MCF 10A (cell line): ENCODE data around the gene S100A7A. TPM values are rescaled to one million over a fixed set of nuclear protein-coding genes. Genes with fewer than 3 reads are reported as not detected.
"Not testable (repeated sequence)": the region's sequence is repeated elsewhere in the genome, so short reads cannot be mapped to it uniquely, and the experiment has no call there.

Source experiments
- BruUV-seq: library from RNA; stranded (reverse); fragments of 400-500 nt; replicated peaks from 2 replicates; lab custom pipeline; 2021; lab: Mats Ljungman, UMichigan
- CTCF ChIA-PET: fragments of 300-600 bp; sonication (Branson Sonifier 250); formaldehyde crosslinking; extraction: SDS; loops from one replicate; lab custom pipeline; 2021; ENCODE audit warnings: antibody characterized with exemption, inconsistent platforms; lab: Yijun Ruan, JAX
- POLR2A ChIA-PET: fragments of 300-600, 350-650 bp; sonication (Branson Sonifier 250); formaldehyde crosslinking; extraction: SDS; loops from one replicate; lab custom pipeline; 2020; ENCODE audit warnings: antibody characterized with exemption, inconsistent platforms; lab: Yijun Ruan, JAX
- DNase-seq: peaks from one replicate; pipeline ENCODE4 v3.0.0-alpha.2; 2018; ENCODE audit not compliant: unreplicated experiment
- H3K27ac Mint-ChIP-seq: one replicate; pipeline ENCODE4 v1.8.0; 2022; ENCODE audit warnings: mild to moderate bottlenecking, low read depth, mixed read lengths; ENCODE audit not compliant: unreplicated experiment
- H3K27me3 Mint-ChIP-seq: one replicate; pipeline ENCODE4 v1.8.0; 2022; ENCODE audit warnings: mixed read lengths; ENCODE audit not compliant: insufficient read depth, unreplicated experiment
- H3K36me3 Mint-ChIP-seq: one replicate; pipeline ENCODE4 v1.8.0; 2022; ENCODE audit warnings: mild to moderate bottlenecking, moderate library complexity, mixed read lengths; ENCODE audit not compliant: insufficient read depth, unreplicated experiment
- H3K4me1 Mint-ChIP-seq: one replicate; pipeline ENCODE4 v1.8.0; 2022; ENCODE audit warnings: mixed read lengths; ENCODE audit not compliant: insufficient read depth, unreplicated experiment
- H3K4me3 Mint-ChIP-seq: one replicate; pipeline ENCODE4 v1.8.0; 2022; ENCODE audit warnings: mild to moderate bottlenecking, moderate library complexity, mixed read lengths; ENCODE audit not compliant: unreplicated experiment
- H3K9me3 Mint-ChIP-seq: one replicate; pipeline ENCODE4 v1.8.0; 2022; ENCODE audit warnings: mixed read lengths; ENCODE audit not compliant: unreplicated experiment
- intact Hi-C: fragments of 100-400 bp; cut with micrococcal nuclease; formaldehyde crosslinking; loops from 2 replicates; pipeline ENCODE4 v1.14.1; 2022
- total RNA-seq: library from RNA; stranded (reverse); gene quantifications from 2 replicates; pipeline ENCODE4 v1.2.3, GENCODE V29; 2022
- TF ChIP-seq, protein P1 (sequence below): fragments of 200-600 bp; IDR thresholded peaks from one replicate; pipeline ENCODE4 v1.8.0; 2022; ENCODE audit warnings: antibody characterized with exemption, mild to moderate bottlenecking; ENCODE audit not compliant: unreplicated experiment

Gene S100A7A
- total RNA-seq, 1 experiment from 2014 or later = not detected

DNA sequence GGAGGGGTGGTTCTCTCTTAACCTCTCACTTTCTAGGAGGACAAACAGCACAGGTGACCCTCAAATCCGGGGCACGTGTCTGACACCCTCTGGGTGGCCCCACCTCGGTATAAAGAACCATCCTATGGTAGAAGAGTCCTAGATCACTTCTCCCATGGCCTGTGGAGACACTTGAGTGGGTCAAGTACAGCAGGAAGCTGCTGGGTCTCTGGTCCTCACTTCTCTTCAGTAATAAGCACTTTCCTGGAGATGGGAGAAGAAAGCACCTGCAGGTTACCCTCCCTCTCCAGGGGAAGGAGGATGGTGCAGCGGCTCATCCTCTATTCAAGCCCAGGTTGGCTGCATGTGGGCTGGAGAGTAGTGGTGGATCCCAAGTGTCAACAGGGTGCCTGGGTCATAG lies 27.2 kb downstream of the S100A7A start:
- ChIA-PET POLR2A (no interaction called here), CTCF (interaction anchor here (1.0 kb wide), 1 partner anchor 51 kb away, joined by 3 read pairs; no protein-coding TSS in a partner anchor)
- Mint-ChIP-seq H3K9me3 (no peaks in the 10 kb centered on the region), H3K27me3 (peaks cover 61% of the 10 kb centered on the region), H3K4me3 (no peak overlapping the region), H3K36me3 (no peaks in the 10 kb centered on the region), H3K27ac (no peak overlapping the region), H3K4me1 (no peaks in the 10 kb centered on the region)
- BruUV-seq = no TSS peak
- no peak for DNase-seq
- TF ChIP-seq, protein P1, sequence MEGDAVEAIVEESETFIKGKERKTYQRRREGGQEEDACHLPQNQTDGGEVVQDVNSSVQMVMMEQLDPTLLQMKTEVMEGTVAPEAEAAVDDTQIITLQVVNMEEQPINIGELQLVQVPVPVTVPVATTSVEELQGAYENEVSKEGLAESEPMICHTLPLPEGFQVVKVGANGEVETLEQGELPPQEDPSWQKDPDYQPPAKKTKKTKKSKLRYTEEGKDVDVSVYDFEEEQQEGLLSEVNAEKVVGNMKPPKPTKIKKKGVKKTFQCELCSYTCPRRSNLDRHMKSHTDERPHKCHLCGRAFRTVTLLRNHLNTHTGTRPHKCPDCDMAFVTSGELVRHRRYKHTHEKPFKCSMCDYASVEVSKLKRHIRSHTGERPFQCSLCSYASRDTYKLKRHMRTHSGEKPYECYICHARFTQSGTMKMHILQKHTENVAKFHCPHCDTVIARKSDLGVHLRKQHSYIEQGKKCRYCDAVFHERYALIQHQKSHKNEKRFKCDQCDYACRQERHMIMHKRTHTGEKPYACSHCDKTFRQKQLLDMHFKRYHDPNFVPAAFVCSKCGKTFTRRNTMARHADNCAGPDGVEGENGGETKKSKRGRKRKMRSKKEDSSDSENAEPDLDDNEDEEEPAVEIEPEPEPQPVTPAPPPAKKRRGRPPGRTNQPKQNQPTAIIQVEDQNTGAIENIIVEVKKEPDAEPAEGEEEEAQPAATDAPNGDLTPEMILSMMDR = no peak
- intact Hi-C loops = no loop called here

DNA sequence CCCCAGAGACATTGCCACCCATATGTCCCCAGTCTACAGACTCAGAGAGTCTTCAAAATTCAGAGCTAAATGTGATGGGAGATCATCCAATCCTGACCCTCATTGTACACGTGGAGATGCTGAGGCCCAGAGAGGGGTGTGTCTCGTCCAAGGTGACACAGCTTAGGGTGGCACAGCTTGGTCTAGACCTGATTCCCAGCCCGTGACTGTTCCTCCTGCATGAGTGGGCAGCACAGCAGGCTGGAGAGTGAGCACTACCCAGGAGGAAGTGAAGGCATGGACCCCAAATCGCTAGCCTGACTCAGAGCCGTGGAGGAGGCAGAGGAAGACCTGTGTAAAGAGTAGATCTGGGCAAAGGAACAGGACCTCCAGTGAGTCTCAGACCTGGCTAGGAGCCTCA lies 27.8 kb downstream of the S100A7A start:
- BruUV-seq = no TSS peak
- no peak overlapping the region for H3K4me3 Mint-ChIP-seq
- no peaks in the 10 kb centered on the region for H3K36me3 Mint-ChIP-seq
- peaks cover 63% of the 10 kb centered on the region for H3K27me3 Mint-ChIP-seq
- ChIA-PET POLR2A (no interaction called here), CTCF (interaction anchor here (1.0 kb wide), 1 partner anchor 50 kb away, joined by 3 read pairs; no protein-coding TSS in a partner anchor)
- intact Hi-C loops = no loop called here
- DNase-seq = no peak
- TF ChIP-seq, protein P1 = no peak
- no peaks in the 10 kb centered on the region for H3K4me1 Mint-ChIP-seq
- H3K27ac Mint-ChIP-seq = no peak overlapping the region
- H3K9me3 Mint-ChIP-seq = no peaks in the 10 kb centered on the region

DNA sequence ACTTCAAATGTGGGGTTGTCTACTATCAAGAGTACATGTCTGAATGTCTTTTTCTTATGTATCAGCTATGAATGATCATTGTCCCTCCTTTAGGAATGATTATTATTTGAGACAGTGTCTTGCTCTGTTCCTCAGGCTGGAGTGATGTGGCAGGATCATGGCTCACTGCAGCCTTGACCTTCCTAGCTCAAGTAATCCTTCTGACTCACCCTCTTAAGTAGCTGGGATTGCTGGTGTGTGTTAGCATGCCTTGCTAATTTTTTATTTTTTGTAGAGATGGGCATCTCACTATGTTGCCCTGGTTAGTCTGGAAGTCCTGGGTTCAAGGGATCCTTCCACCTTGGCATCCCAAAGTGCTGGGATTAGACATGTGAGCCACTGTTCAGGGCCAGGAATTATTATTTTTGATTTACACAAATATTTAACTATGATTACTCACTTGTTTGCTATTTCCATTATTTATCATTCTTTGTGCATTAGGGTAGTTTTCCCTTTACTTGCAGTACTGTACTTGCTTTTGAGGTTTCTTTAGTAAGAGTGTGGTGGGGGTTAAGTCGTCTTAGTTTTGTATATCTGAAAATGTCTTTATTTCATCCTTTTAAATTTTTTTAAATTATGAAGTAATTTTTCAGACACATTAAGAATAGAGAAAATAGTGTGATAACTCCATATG lies 31.3 kb downstream of the S100A7A start:
- no peaks in the 10 kb centered on the region for H3K9me3 Mint-ChIP-seq

DNA sequence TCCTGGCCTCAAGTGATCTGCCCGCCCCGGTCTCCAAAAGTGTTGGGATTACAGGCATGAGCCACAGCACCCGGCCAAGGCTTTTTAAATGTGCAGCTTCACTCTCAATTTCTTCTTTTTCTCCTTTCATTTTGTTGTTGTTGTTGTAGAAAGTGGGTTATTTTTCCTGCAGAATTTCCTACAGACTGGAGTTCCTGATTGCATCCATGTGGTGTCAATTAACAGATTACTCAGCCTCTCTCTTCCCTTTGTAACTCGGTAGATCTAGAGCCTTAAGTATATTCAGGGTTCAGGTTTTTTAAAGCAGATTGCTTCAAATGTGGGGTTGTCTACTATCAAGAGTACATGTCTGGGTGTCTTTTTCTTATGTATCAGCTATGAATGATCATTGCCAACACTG lies 32.5 kb downstream of the S100A7A start:
- BruUV-seq, H3K4me1 Mint-ChIP-seq, POLR2A ChIA-PET, H3K4me3 Mint-ChIP-seq, intact Hi-C loops, DNase-seq, H3K36me3 Mint-ChIP-seq, H3K9me3 Mint-ChIP-seq, H3K27ac Mint-ChIP-seq: not testable (repeated sequence)
- CTCF ChIA-PET = interaction anchor here (0.6 kb wide), 1 partner anchor 17 kb away, joined by 3 read pairs; no protein-coding TSS in a partner anchor
- H3K27me3 Mint-ChIP-seq = peaks cover 82% of the 10 kb centered on the region

More for the DNA sequence above, 31.3 kb downstream of the S100A7A start:
- ChIA-PET POLR2A (no interaction called here), CTCF (interaction anchor here (0.6 to 1.1 kb wide), 2 partner anchors 47 to 68 kb away, joined by 3 read pairs; no protein-coding TSS in a partner anchor)
- H3K4me3 Mint-ChIP-seq = no peak overlapping the region
- no peaks in the 10 kb centered on the region for H3K36me3 Mint-ChIP-seq
- peak; percentile 25 for DNase-seq
- intact Hi-C loops = no loop called here
- H3K27me3 Mint-ChIP-seq = peaks cover 93% of the 10 kb centered on the region
- no peaks in the 10 kb centered on the region for H3K4me1 Mint-ChIP-seq
- TF ChIP-seq, protein P1 = no peak
- H3K27ac Mint-ChIP-seq = no peak overlapping the region
- BruUV-seq = no TSS peak
